Vagina (tissue), 2 donors: ENCODE measurements around the gene MAN1C1.

ENCODE experiments used
- CTCF ChIP-seq, 3 experiments: fragments of 450-650 bp in 2 of 3; fragments of 200-600 bp in 1 of 3; sonication (generic) in 1 of 3; IDR thresholded peaks; one replicate each; pipeline ENCODE4 v1.5.1; 2017 to 2019; ENCODE audit warnings: antibody characterized with exemption in 3 of 3, mild to moderate bottlenecking in 2 of 3, moderate library complexity in 2 of 3
- POLR2A ChIP-seq, 2 donors: fragments of 450-650 bp; IDR thresholded peaks; one replicate each; pipeline ENCODE4 v1.6.1; 2017; ENCODE audit warnings: antibody characterized with exemption in 2 of 2, mild to moderate bottlenecking in 2 of 2, moderate library complexity in 2 of 2

GRCh38 chr1:25732821-25733220 is 116.2 kb downstream of the MAN1C1 start:
- no peak for TF ChIP-seq POLR2A (IDR thresholded peaks at IDR 0.05)
- TF ChIP-seq CTCF (IDR thresholded peaks at IDR 0.05): no peak
